Calu3 (cell line): Measurements from ENCODE around the gene RTN1. TPM values are rescaled to one million over a fixed set of nuclear protein-coding genes. Genes with fewer than 3 reads are reported as not detected.

Experiments used
- BruUV-seq: library from RNA; stranded (reverse); fragments of 400-500 nt; replicated peaks from 2 replicates; lab custom pipeline; 2021; lab: Mats Ljungman, UMichigan
- CTCF ChIA-PET: fragments of 300-600 bp; sonication (Branson Sonifier 250); formaldehyde crosslinking; loops from one replicate; lab custom pipeline; 2022; ENCODE audit warnings: antibody characterized with exemption; lab: Charles Lee
- DNase-seq: peaks from one replicate; pipeline ENCODE4 v3.0.0; 2022
- H3K27ac Mint-ChIP-seq: one replicate; pipeline ENCODE4 v1.8.0; 2022; ENCODE audit warnings: mixed read lengths; ENCODE audit not compliant: unreplicated experiment
- H3K27me3 Mint-ChIP-seq: one replicate; pipeline ENCODE4 v1.8.0; 2022; ENCODE audit warnings: mixed read lengths; ENCODE audit not compliant: unreplicated experiment
- H3K36me3 Mint-ChIP-seq: one replicate; pipeline ENCODE4 v1.8.0; 2022; ENCODE audit warnings: mild to moderate bottlenecking, moderate library complexity, mixed read lengths; ENCODE audit not compliant: insufficient read depth, unreplicated experiment
- H3K4me1 Mint-ChIP-seq: one replicate; pipeline ENCODE4 v1.8.0; 2022; ENCODE audit warnings: mild to moderate bottlenecking, low read depth, mixed read lengths; ENCODE audit not compliant: unreplicated experiment
- H3K4me3 Mint-ChIP-seq: one replicate; pipeline ENCODE4 v1.8.0; 2022; ENCODE audit warnings: mild to moderate bottlenecking, low read depth, moderate library complexity, mixed read lengths; ENCODE audit not compliant: unreplicated experiment
- H3K9me3 Mint-ChIP-seq: one replicate; pipeline ENCODE4 v1.8.0; 2022; ENCODE audit warnings: low read depth, mixed read lengths; ENCODE audit not compliant: unreplicated experiment
- CTCF ChIP-seq: fragments of 200-600 bp; IDR thresholded peaks from one replicate; pipeline ENCODE4 v1.8.0; 2022; ENCODE audit warnings: antibody characterized with exemption; ENCODE audit not compliant: unreplicated experiment
- intact Hi-C: fragments of 100-400 bp; cut with micrococcal nuclease; formaldehyde crosslinking; loops from one replicate; pipeline ENCODE4 v1.10.0; 2022; ENCODE audit not compliant: unreplicated experiment
- total RNA-seq: library from RNA; stranded (reverse); gene quantifications from 2 replicates; pipeline ENCODE4 v1.2.3, GENCODE V29; 2022

RTN1 gene
- total RNA-seq, 1 experiment from 2014 or later: not detected

GRCh38 chr14:59751578-59751977 is 119.0 kb downstream of the RTN1 start:
- intact Hi-C loops: no loop called here
- no TSS peak for BruUV-seq
- H3K36me3 Mint-ChIP-seq: no peaks in the 10 kb centered on the region
- peaks cover 24% of the 10 kb centered on the region for H3K27me3 Mint-ChIP-seq
- H3K9me3 Mint-ChIP-seq: peaks cover 2% of the 10 kb centered on the region
- no peak overlapping the region for H3K27ac Mint-ChIP-seq
- no peak for TF ChIP-seq CTCF
- no peak for DNase-seq
- no peaks in the 10 kb centered on the region for H3K4me1 Mint-ChIP-seq
- CTCF ChIA-PET: no interaction called here
- no peak overlapping the region for H3K4me3 Mint-ChIP-seq

- peaks cover 36% of the 10 kb centered on the region for H3K27me3 Mint-ChIP-seq
- TF ChIP-seq CTCF: no peak
- CTCF ChIA-PET: no interaction called here
- peaks cover 4% of the 10 kb centered on the region for H3K9me3 Mint-ChIP-seq
- H3K27ac Mint-ChIP-seq: no peak overlapping the region
- no TSS peak for BruUV-seq
- no peaks in the 10 kb centered on the region for H3K4me1 Mint-ChIP-seq
- H3K4me3 Mint-ChIP-seq: no peak overlapping the region
- no peaks in the 10 kb centered on the region for H3K36me3 Mint-ChIP-seq
- no peak for DNase-seq
- intact Hi-C loops: no loop called here
Observed at GRCh38 chr14:59739794-59740193, 130.8 kb downstream of the RTN1 start.

GRCh38 chr14:59728304-59728703 is 142.3 kb downstream of the RTN1 start:
- H3K4me3 Mint-ChIP-seq: no peak overlapping the region
- no peak overlapping the region for H3K27ac Mint-ChIP-seq
- intact Hi-C loops: no loop called here
- no peaks in the 10 kb centered on the region for H3K36me3 Mint-ChIP-seq
- BruUV-seq: no TSS peak
- no peaks in the 10 kb centered on the region for H3K4me1 Mint-ChIP-seq
- TF ChIP-seq CTCF: no peak
- DNase-seq: no peak
- CTCF ChIA-PET: interaction anchor here (0.6 kb wide), 1 partner anchor 1718 kb away, joined by 5 read pairs; no protein-coding TSS in a partner anchor
- H3K27me3 Mint-ChIP-seq: peaks cover 26% of the 10 kb centered on the region
- peaks cover 5% of the 10 kb centered on the region for H3K9me3 Mint-ChIP-seq

- no peak for DNase-seq
- intact Hi-C loops: no loop called here
- no TSS peak for BruUV-seq
- Mint-ChIP-seq H3K36me3 (no peaks in the 10 kb centered on the region), H3K9me3 (peaks cover 5% of the 10 kb centered on the region), H3K27me3 (peaks cover 30% of the 10 kb centered on the region), H3K4me1 (no peaks in the 10 kb centered on the region), H3K4me3 (no peak overlapping the region), H3K27ac (no peak overlapping the region)
- no peak for TF ChIP-seq CTCF
- CTCF ChIA-PET: no interaction called here
Observed at GRCh38 chr14:59727073-59727661, 143.4 kb downstream of the RTN1 start.
